OCI-LY7 (cell line): ENCODE data around the gene MSL1.

Experiments used
- EZH2phosphoT487 ChIP-seq: fragments of 200-600 bp; sonication (generic); IDR thresholded peaks from 2 replicates; pipeline ENCODE4 v1.6.1; 2018; ENCODE audit warnings: low read depth, borderline replicate concordance, mild to moderate bottlenecking, mixed run types, antibody characterized with exemption, low read length, moderate library complexity, mixed read lengths
- TF ChIP-seq, protein P1 (sequence below): fragments of 200-600 bp; sonication (generic); conservative IDR thresholded peaks from 2 replicates; pipeline ENCODE4 v1.5.1; 2014; ENCODE audit warnings: mild to moderate bottlenecking, antibody characterized with exemption, low read length, moderate library complexity, mixed read lengths

DNA sequence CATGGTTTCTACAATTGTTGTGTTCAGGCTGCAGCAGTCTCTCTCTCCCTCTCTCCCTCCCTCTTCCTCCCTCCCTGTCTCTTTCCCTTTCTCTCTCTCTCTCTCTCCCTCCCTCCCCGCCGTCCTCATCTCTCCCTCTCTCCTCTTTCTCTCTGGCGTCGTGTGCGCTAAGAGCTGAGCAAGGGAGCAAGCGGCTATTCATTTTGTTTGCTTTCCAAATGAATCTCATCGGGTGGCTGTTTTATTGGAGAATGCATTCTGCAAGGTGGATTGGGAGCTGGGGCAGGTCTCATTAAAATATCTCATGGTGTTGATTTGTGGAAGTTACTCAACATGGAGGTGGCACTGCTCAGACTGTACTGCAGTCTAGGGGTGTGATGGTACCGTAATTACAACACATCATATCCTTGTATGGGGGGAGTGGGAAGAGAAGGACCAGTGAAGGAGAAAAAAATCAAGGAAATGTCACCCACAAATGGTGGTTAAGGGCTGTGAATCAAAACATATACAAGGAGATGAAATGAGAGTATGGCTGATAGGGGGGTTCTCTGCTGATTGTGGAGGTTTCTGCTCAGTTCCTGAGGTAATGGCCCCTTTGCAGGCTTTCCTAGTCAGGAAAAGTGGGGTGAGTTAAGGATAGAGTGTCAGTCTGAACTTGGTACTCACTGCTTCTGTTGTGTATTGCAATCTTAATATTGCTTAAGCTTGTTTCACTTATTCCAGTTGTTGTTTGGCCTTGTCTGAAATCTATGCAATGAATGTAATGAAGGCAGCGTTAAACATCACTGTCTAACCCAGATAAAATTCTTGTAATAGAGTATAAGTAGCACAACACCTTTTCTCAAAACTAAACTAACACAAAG lies 2.7 kb downstream of the MSL1 start:
- TF ChIP-seq, protein P1, sequence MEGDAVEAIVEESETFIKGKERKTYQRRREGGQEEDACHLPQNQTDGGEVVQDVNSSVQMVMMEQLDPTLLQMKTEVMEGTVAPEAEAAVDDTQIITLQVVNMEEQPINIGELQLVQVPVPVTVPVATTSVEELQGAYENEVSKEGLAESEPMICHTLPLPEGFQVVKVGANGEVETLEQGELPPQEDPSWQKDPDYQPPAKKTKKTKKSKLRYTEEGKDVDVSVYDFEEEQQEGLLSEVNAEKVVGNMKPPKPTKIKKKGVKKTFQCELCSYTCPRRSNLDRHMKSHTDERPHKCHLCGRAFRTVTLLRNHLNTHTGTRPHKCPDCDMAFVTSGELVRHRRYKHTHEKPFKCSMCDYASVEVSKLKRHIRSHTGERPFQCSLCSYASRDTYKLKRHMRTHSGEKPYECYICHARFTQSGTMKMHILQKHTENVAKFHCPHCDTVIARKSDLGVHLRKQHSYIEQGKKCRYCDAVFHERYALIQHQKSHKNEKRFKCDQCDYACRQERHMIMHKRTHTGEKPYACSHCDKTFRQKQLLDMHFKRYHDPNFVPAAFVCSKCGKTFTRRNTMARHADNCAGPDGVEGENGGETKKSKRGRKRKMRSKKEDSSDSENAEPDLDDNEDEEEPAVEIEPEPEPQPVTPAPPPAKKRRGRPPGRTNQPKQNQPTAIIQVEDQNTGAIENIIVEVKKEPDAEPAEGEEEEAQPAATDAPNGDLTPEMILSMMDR: no peak
- TF ChIP-seq EZH2phosphoT487: no peak
